Fibroblast of skin of abdomen (primary cell): ENCODE results near the gene UBE2G1.

Experiments used
- DNase-seq: peaks from one replicate; pipeline ENCODE4 v3.0.0-alpha.2; 2013

The UBE2G1 gene

GRCh38 chr17:4333041-4333440 lies 33.4 kb downstream of the UBE2G1 start:
- DNase-seq, result peak; percentile 42

GRCh38 chr17:4332296-4332970 lies 34.0 kb downstream of the UBE2G1 start:
- DNase-seq, result no peak

- DNase-seq, result no peak
These were observed 34.9 kb downstream of the UBE2G1 start for GRCh38 chr17:4331614-4332013.

- DNase-seq, result peak; percentile 98
These were observed 36.6 kb downstream of the UBE2G1 start for GRCh38 chr17:4329838-4330237.

- DNase-seq, result peak; percentile 81
These were observed 38.9 kb downstream of the UBE2G1 start for GRCh38 chr17:4327606-4328005.

- DNase-seq, result no peak
These were observed 39.9 kb downstream of the UBE2G1 start for GRCh38 chr17:4326608-4327007.

- DNase-seq, result no peak
These were observed 40.4 kb downstream of the UBE2G1 start for GRCh38 chr17:4326112-4326511.

- no peak for DNase-seq
These were observed 42.0 kb downstream of the UBE2G1 start for GRCh38 chr17:4324463-4324862.

GRCh38 chr17:4319221-4319620 lies 47.3 kb downstream of the UBE2G1 start:
- no peak for DNase-seq

- DNase-seq, result no peak
These were observed 47.9 kb downstream of the UBE2G1 start for GRCh38 chr17:4318596-4318995.

GRCh38 chr17:4318186-4318585 lies 48.3 kb downstream of the UBE2G1 start:
- no peak for DNase-seq

GRCh38 chr17:4317610-4318009 lies 48.9 kb downstream of the UBE2G1 start:
- DNase-seq, result no peak

- DNase-seq, result no peak
These were observed 49.8 kb downstream of the UBE2G1 start for GRCh38 chr17:4316648-4317047.

GRCh38 chr17:4314618-4315017 lies 51.9 kb downstream of the UBE2G1 start:
- DNase-seq, result no peak

GRCh38 chr17:4314179-4314578 lies 52.3 kb downstream of the UBE2G1 start:
- DNase-seq, result no peak

- DNase-seq, result no peak
These were observed 53.0 kb downstream of the UBE2G1 start for GRCh38 chr17:4313221-4314114.

GRCh38 chr17:4310354-4311060 lies 56.0 kb downstream of the UBE2G1 start:
- peak; percentile 9 for DNase-seq

- DNase-seq, result no peak
These were observed 56.6 kb downstream of the UBE2G1 start for GRCh38 chr17:4309897-4310296.

- no peak for DNase-seq
These were observed 59.1 kb downstream of the UBE2G1 start for GRCh38 chr17:4307179-4307930.

- no peak for DNase-seq
These were observed 61.3 kb downstream of the UBE2G1 start for GRCh38 chr17:4305224-4305623.

- DNase-seq, result peak; percentile 38
These were observed 62.0 kb downstream of the UBE2G1 start for GRCh38 chr17:4304417-4305027.

GRCh38 chr17:4301066-4301465 lies 65.4 kb downstream of the UBE2G1 start:
- no peak for DNase-seq
